Fibroblast of the aortic adventitia (primary cell): ENCODE results near the gene PARD3B. TPM values are rescaled to one million over a fixed set of nuclear protein-coding genes. Genes with fewer than 3 reads are reported as not detected.
A peak's percentile ranks its signal among the peaks of the same experiment; 100 is the strongest.

Source experiments
- DNase-seq: peaks from one replicate; pipeline ENCODE4 v3.0.0-alpha.2; 2010; ENCODE audit warnings: low read depth
- H3K4me3 ChIP-seq: 2 replicates; pipeline ENCODE4 v1.5.1; 2011; ENCODE audit warnings: low read depth, mild to moderate bottlenecking, control low read depth, low read length, moderate library complexity
- total RNA-seq: library from RNA; depleted of rRNA; stranded (reverse); fragments of >200 nt; gene quantifications from 2 replicates; pipeline ENCODE4 v1.2.3, GENCODE V29; 2012; ENCODE audit warnings: low replicate concordance
- TF ChIP-seq, protein P1 (sequence below): IDR thresholded peaks from 2 replicates; pipeline ENCODE4 v1.5.1; 2011; ENCODE audit warnings: mild to moderate bottlenecking, low read length, control low read depth, inconsistent platforms; ENCODE audit not compliant: insufficient read depth

PARD3B gene
- total RNA-seq, 1 donor = 15.9 TPM

DNA sequence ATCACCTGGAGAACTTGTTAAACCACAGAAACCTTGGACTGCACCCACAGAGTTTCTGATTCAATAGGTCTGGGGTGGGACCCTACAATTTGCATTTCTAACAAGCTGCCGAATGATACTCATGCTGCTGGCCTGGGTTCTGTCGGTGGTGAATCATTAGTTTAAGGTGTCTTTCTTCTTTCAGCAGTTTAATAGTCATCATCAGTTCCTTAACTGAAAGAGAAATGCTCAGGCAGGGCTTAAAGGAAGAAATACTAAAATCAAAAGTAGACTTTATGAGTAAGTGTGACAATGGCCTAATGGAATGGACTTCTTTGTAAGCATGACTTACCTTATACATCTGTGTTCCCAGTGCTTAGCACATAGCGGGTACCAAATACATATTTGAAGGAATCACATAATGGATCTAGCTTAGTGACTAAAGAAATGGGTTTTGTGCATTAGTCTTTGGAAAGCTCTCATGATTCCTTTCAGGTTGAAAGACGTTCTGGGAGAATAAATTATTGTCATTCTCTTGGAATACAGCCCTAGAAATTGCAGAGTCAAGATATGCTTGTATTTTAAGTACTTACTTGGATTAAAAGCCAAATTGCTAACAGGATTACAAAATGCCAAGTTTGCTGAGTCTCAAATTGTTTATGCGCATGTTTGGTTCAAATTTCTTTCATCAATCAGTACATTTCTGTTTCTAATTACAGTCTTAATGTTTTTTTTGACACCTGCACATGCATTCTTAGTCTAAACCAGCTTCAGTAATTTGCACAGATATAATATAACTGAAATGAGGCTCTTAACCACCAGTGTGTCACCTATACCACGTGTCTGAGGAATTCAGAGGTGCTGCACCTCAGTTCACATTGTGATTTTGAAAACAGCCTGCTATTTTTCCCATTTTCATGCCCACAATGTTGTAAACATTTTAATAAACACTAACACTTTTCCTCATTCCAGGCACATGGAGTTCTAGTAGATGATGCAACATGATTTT lies 916.7 kb downstream of the PARD3B start:
- TF ChIP-seq, protein P1, sequence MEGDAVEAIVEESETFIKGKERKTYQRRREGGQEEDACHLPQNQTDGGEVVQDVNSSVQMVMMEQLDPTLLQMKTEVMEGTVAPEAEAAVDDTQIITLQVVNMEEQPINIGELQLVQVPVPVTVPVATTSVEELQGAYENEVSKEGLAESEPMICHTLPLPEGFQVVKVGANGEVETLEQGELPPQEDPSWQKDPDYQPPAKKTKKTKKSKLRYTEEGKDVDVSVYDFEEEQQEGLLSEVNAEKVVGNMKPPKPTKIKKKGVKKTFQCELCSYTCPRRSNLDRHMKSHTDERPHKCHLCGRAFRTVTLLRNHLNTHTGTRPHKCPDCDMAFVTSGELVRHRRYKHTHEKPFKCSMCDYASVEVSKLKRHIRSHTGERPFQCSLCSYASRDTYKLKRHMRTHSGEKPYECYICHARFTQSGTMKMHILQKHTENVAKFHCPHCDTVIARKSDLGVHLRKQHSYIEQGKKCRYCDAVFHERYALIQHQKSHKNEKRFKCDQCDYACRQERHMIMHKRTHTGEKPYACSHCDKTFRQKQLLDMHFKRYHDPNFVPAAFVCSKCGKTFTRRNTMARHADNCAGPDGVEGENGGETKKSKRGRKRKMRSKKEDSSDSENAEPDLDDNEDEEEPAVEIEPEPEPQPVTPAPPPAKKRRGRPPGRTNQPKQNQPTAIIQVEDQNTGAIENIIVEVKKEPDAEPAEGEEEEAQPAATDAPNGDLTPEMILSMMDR = no peak
- peak; percentile 12 for DNase-seq

DNA sequence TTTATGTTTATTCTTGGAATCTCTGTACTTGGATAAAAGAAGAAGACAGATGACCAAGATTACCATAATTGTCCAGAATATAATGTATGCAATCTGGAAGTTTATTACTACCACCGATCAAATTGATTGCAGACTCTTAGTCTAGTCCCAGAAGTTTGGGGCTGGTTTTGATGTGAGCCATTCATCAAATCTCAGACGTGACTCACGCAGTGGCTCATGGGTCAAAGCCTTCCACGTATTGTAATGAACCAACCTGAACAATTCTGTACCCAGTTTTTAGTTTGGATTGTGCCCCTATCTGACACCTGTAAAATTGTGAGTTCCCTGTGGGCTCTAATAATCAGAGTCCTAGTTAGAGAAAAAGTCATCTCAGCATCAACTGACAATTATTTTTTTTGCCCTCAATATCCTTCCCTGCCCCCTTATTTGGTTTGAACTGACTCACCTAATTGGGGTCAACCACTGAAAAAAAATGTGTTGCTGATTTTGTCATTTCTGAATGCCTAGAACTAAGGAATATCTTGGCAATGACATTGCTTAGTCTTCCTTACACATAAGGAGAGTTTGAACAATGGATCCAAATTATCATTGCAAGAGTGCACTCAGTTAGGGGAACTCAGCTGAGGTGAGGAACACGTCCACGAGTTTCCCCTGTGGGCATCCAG lies 917.5 kb downstream of the PARD3B start:
- H3K4me3 ChIP-seq = no peak overlapping the region
- no peak for DNase-seq
- TF ChIP-seq, protein P1 = no peak

More for the DNA sequence above, 916.7 kb downstream of the PARD3B start:
- no peak overlapping the region for H3K4me3 ChIP-seq

DNA sequence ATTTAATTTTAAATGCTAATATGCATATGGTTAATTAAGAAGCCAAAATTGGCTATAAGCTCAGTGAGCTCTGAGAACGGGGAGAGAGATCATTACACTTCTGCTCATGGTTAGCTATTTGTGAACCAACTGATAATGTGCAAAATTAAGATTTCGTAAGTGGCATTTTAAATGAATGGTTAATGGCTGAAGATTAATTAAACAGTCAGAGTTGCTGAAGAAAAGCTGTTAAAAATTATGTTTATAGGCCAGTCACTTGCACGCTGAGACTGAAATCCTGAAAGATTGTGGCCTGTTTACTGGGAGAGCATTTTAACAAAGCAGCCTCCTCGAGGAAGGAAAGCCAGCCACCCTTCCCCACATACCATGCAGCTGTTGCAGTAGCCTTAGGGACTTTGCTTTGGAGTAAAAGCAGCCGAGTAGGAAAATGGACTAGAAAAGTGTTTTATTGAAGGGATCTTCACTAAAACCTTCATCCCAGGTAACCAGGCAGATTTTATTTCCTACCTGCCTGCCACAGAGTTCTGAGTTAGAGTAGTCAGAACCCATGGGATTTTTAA lies 918.3 kb downstream of the PARD3B start:
- H3K4me3 ChIP-seq = no peak overlapping the region
- no peak for DNase-seq
- TF ChIP-seq, protein P1 = no peak

DNA sequence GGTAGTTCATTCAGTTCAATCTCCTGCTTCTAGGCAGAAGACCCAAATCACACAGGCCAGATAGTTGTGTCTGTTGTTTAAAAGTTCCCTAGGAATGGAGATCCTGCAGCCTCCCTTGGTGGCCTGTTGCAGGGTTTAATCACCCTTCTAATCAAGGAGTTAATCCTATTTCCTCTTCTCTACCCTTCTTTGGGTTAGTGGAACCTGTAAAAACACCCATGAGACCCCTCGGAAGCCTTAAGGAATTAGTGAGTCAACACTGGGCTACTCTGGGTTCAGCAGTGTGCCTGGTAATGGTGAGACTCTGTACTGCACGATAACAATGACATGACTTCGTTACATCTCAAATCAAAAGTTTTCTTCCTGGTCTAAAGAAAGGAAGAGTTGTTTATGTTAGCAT lies 919.4 kb downstream of the PARD3B start:
- no peak for DNase-seq
- no peak overlapping the region for H3K4me3 ChIP-seq
- TF ChIP-seq, protein P1 = no peak

DNA sequence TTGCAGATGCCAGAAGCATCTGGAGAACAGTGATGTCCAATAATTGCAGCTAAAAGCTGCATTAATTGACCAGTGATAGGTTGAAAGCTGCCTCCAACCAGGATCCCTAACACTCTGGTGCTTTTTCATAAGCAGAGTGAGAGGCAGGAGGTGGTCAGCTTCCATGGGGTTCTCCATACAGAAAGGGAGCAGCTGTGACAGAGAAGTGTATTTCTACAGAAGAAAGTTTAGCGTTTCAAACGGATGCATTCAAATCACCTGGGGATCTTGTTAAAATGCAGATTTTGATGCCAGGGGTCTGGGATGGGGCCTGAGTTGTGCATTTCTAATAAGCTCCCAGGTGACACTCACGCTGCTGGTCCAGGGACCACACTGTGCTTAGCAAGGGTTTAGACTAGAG lies 920.5 kb downstream of the PARD3B start:
- no peak for DNase-seq
- no peak overlapping the region for H3K4me3 ChIP-seq
- TF ChIP-seq, protein P1 = no peak

DNA sequence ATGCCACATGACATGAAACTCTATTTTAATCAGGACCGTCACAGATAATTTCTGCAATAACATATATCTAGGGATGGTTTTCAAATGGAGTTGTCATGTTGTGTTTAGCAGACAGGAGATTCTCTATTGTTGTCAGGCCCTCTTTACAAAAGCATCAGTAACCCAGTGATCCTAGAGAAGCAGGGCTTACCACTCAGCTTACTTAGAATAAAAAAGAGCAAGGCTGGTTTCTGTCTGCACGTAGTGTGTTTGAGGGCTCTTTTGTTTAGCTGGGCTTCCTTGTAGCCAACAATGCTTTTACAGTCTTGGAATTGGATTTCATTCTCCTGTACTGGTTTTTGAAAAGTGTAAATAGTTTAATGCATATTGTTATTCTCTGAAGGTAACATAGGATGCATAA lies 926.5 kb downstream of the PARD3B start:
- DNase-seq = no peak
- TF ChIP-seq, protein P1 = no peak
- no peak overlapping the region for H3K4me3 ChIP-seq
